Stomach (tissue), 4 donors: ENCODE data around the gene STRN3.

Source experiments
- EP300 ChIP-seq: sonication (generic); formaldehyde crosslinking; IDR thresholded peaks from one replicate; pipeline ENCODE4 v1.6.1; 2017; ENCODE audit warnings: antibody characterized with exemption
- POLR2A ChIP-seq, 4 donors: fragments of 450-650 bp; IDR thresholded peaks; one replicate each; pipeline ENCODE4 v1.6.1; 2016; ENCODE audit warnings: antibody characterized with exemption in 4 of 4, control low read depth in 2 of 4, mild to moderate bottlenecking in 1 of 4, moderate library complexity in 1 of 4
- POLR2AphosphoS5 ChIP-seq, 3 donors: sonication (generic); formaldehyde crosslinking; IDR thresholded peaks; one replicate each; pipeline ENCODE4 v1.6.1; 2016; ENCODE audit warnings: antibody characterized with exemption in 3 of 3
- TF ChIP-seq, protein P1 (sequence below), 7 experiments: fragments of 450-650 bp in 4 of 7; fragments of 200-600 bp in 3 of 7; sonication (generic) in 3 of 7; IDR thresholded peaks; one replicate each; pipeline ENCODE4 v1.5.1; 2016 to 2019; ENCODE audit warnings: antibody characterized with exemption in 7 of 7, control low read depth in 2 of 7, mild to moderate bottlenecking in 1 of 7

- TF ChIP-seq, protein P1, sequence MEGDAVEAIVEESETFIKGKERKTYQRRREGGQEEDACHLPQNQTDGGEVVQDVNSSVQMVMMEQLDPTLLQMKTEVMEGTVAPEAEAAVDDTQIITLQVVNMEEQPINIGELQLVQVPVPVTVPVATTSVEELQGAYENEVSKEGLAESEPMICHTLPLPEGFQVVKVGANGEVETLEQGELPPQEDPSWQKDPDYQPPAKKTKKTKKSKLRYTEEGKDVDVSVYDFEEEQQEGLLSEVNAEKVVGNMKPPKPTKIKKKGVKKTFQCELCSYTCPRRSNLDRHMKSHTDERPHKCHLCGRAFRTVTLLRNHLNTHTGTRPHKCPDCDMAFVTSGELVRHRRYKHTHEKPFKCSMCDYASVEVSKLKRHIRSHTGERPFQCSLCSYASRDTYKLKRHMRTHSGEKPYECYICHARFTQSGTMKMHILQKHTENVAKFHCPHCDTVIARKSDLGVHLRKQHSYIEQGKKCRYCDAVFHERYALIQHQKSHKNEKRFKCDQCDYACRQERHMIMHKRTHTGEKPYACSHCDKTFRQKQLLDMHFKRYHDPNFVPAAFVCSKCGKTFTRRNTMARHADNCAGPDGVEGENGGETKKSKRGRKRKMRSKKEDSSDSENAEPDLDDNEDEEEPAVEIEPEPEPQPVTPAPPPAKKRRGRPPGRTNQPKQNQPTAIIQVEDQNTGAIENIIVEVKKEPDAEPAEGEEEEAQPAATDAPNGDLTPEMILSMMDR (IDR thresholded peaks at IDR 0.05) = no peak
- TF ChIP-seq POLR2A (IDR thresholded peaks at IDR 0.05) = no peak
- no peak for TF ChIP-seq POLR2AphosphoS5 (IDR thresholded peaks at IDR 0.05)
- no peak for TF ChIP-seq EP300
Observed at GRCh38 chr14:30977752-30978151, 48.4 kb downstream of the STRN3 start.
